NB4 (cell line): ENCODE results near the gene SERPINF2.
"Not testable (repeated sequence)": the region's sequence is repeated elsewhere in the genome, so short reads cannot be mapped to it uniquely, and the experiment has no call there.

Experiments
- DNase-seq: peaks from one replicate; pipeline ENCODE4 v3.0.0; 2010; ENCODE audit warnings: low read depth
- H3K4me3 ChIP-seq: one replicate; pipeline ENCODE4 v1.5.1; 2011; ENCODE audit warnings: mild to moderate bottlenecking, low read depth, low read length, moderate library complexity
- CTCF ChIP-seq: IDR thresholded peaks from one replicate; pipeline ENCODE4 v1.5.1; 2012; ENCODE audit warnings: low read depth, low read length
- MAX ChIP-seq: IDR thresholded peaks from 2 replicates; pipeline ENCODE4 v1.6.1; 2011; ENCODE audit warnings: low read depth, low read length
- MYC ChIP-seq: IDR thresholded peaks from 2 replicates; pipeline ENCODE4 v1.6.1; 2011; ENCODE audit warnings: low read depth, low read length
- POLR2A ChIP-seq: IDR thresholded peaks from 2 replicates; pipeline ENCODE4 v1.6.1; 2011; ENCODE audit warnings: mild to moderate bottlenecking; ENCODE audit not compliant: insufficient read length; ENCODE audit errors: extremely low read depth

SERPINF2 gene

GRCh38 chr17:1705004-1705403, 37.7 kb upstream of the SERPINF2 start:
- no peak overlapping the region for H3K4me3 ChIP-seq
- DNase-seq: no peak
- no peak for TF ChIP-seq MYC
- TF ChIP-seq POLR2A: no peak
- TF ChIP-seq MAX: no peak

- TF ChIP-seq POLR2A: no peak
- TF ChIP-seq MAX: no peak
- TF ChIP-seq MYC: no peak
- no peak for TF ChIP-seq CTCF
- no peak overlapping the region for H3K4me3 ChIP-seq
- no peak for DNase-seq
Measured at GRCh38 chr17:1707107-1707506, 35.6 kb upstream of the SERPINF2 start.

GRCh38 chr17:1708791-1709346, 33.8 kb upstream of the SERPINF2 start:
- H3K4me3 ChIP-seq, DNase-seq: not testable (repeated sequence)

GRCh38 chr17:1709403-1709951, 33.2 kb upstream of the SERPINF2 start:
- H3K4me3 ChIP-seq: no peak overlapping the region
- peak; percentile 19 for DNase-seq
- no peak for TF ChIP-seq MYC
- TF ChIP-seq MAX: no peak
- TF ChIP-seq POLR2A: no peak
- no peak for TF ChIP-seq CTCF

GRCh38 chr17:1709971-1710806, 32.5 kb upstream of the SERPINF2 start, which contains the start of gene TLCD2:
Gene TLCD2 (minus strand): TSS chr17:1710377. CDS start chr17:1710242, 135 bp downstream.
- DNase-seq: no peak
- H3K4me3 ChIP-seq: no peak within 1 kb of the TSS
- TF ChIP-seq MAX (no peak), MYC (no peak), POLR2A (no peak), CTCF (no peak)

GRCh38 chr17:1710807-1711553, 31.7 kb upstream of the SERPINF2 start:
- TF ChIP-seq MAX (no peak), MYC (no peak), CTCF (no peak), POLR2A (no peak)
- no peak overlapping the region for H3K4me3 ChIP-seq
- no peak for DNase-seq
